BJ (cell line): ENCODE measurements around the gene NPIPB8. TPM values are rescaled to one million over a fixed set of nuclear protein-coding genes. Genes with fewer than 3 reads are reported as not detected.
"Not testable (repeated sequence)": the region's sequence is repeated elsewhere in the genome, so short reads cannot be mapped to it uniquely, and the experiment has no call there.

Experiments
- CTCF ChIA-PET: fragments of 350-600 bp; formaldehyde crosslinking; extraction: SDS; loops from one replicate; lab custom pipeline; 2021; ENCODE audit warnings: antibody characterized with exemption, inconsistent platforms; lab: Yijun Ruan, JAX
- POLR2A ChIA-PET: fragments of 300-600 bp; sonication (Branson Sonifier 250); formaldehyde crosslinking; extraction: SDS; loops from one replicate; lab custom pipeline; 2021; ENCODE audit warnings: antibody characterized with exemption; lab: Charles Lee
- DNase-seq: peaks from one replicate; pipeline ENCODE4 v3.0.0-alpha.2; 2011; ENCODE audit warnings: low read depth
- H3K27me3 ChIP-seq: 2 replicates; pipeline ENCODE4 v1.6.0; 2011; ENCODE audit warnings: low read length; ENCODE audit not compliant: control insufficient read depth, insufficient read depth
- H3K36me3 ChIP-seq: 2 replicates; pipeline ENCODE4 v1.5.1; 2011; ENCODE audit warnings: low read length; ENCODE audit not compliant: control insufficient read depth, insufficient read depth
- H3K4me3 ChIP-seq: 2 replicates; pipeline ENCODE4 v1.5.1; 2011; ENCODE audit warnings: low read depth, mild to moderate bottlenecking, control low read depth, low read length
- polyA minus RNA-seq: library from RNA; depleted of rRNA, polyadenylated mRNA; stranded (reverse); fragments of >200 nt; gene quantifications from 2 replicates; pipeline ENCODE4 v1.2.3, GENCODE V29; 2011; rRNA and poly(A)+ RNA removed
- polyA plus RNA-seq: library from polyadenylated mRNA; depleted of rRNA; stranded (reverse); fragments of >200 nt; gene quantifications from 2 replicates; pipeline ENCODE4 v1.2.3, GENCODE V29; 2011; rRNA removed
- TF ChIP-seq, protein P1 (sequence below): IDR thresholded peaks from 2 replicates; pipeline ENCODE4 v1.5.1; 2011; ENCODE audit warnings: low read depth, mild to moderate bottlenecking, control low read depth, inconsistent platforms, low read length, moderate library complexity; ENCODE audit not compliant: insufficient read depth

Gene NPIPB8
- polyA plus RNA-seq: 0.23 TPM in 1 of 2 replicates, not detected in the other
- not detected in 2 replicates for polyA minus RNA-seq

- H3K4me3 ChIP-seq, POLR2A ChIA-PET, H3K27me3 ChIP-seq, CTCF ChIA-PET, DNase-seq, H3K36me3 ChIP-seq: not testable (repeated sequence)
Measured at GRCh38 chr16:28637765-28638164, at the start of gene NPIPB8. TSS of gene NPIPB8 (plus strand) at chr16:28638065. CDS start at chr16:28638361, 296 bp downstream.

DNA sequence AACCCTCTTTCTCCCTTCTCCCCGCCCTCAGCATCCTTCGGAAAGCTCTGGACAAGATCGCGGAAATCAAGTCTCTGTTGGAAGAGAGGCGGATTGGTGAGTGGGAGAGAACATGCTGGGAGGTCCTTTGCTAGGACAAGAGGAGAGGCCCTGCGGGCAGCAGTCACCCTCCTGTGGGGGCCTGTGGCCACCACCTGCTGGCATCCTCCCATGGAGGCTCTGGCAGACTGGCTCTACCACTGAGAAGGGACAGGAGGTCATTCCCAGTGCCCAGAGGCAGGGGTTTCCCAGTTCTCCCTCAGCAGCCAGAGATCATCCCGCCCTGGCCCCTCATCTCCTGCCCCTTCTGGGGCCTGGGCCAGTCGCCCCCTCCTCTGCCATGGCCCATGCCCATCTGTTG is 48.8 kb upstream of the NPIPB8 start:
- DNase-seq: no peak
- Histone ChIP-seq H3K27me3 (no peaks in the 10 kb centered on the region), H3K36me3 (peaks cover 7% of the 10 kb centered on the region), H3K4me3 (no peak overlapping the region)
- CTCF ChIA-PET: no interaction called here
- POLR2A ChIA-PET: no interaction called here
- TF ChIP-seq, protein P1, sequence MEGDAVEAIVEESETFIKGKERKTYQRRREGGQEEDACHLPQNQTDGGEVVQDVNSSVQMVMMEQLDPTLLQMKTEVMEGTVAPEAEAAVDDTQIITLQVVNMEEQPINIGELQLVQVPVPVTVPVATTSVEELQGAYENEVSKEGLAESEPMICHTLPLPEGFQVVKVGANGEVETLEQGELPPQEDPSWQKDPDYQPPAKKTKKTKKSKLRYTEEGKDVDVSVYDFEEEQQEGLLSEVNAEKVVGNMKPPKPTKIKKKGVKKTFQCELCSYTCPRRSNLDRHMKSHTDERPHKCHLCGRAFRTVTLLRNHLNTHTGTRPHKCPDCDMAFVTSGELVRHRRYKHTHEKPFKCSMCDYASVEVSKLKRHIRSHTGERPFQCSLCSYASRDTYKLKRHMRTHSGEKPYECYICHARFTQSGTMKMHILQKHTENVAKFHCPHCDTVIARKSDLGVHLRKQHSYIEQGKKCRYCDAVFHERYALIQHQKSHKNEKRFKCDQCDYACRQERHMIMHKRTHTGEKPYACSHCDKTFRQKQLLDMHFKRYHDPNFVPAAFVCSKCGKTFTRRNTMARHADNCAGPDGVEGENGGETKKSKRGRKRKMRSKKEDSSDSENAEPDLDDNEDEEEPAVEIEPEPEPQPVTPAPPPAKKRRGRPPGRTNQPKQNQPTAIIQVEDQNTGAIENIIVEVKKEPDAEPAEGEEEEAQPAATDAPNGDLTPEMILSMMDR: no peak

- POLR2A ChIA-PET: no interaction called here
- CTCF ChIA-PET: no interaction called here
Measured at GRCh38 chr16:28589930-28590329, 47.9 kb upstream of the NPIPB8 start.

GRCh38 chr16:28590384-28591340 is 47.2 kb upstream of the NPIPB8 start:
- ChIA-PET CTCF (no interaction called here), POLR2A (no interaction called here)

More at GRCh38 chr16:28589930-28590329, 47.9 kb upstream of the NPIPB8 start:
- TF ChIP-seq, protein P1: no peak
- no peaks in the 10 kb centered on the region for H3K27me3 ChIP-seq
- DNase-seq: no peak
- peaks cover 7% of the 10 kb centered on the region for H3K36me3 ChIP-seq
- no peak overlapping the region for H3K4me3 ChIP-seq

GRCh38 chr16:28591355-28591754 is 46.5 kb upstream of the NPIPB8 start:
- ChIA-PET CTCF (no interaction called here), POLR2A (no interaction called here)
- TF ChIP-seq, protein P1: no peak
- H3K36me3 ChIP-seq: peaks cover 7% of the 10 kb centered on the region
- H3K4me3 ChIP-seq: no peak overlapping the region
- no peak for DNase-seq
- no peaks in the 10 kb centered on the region for H3K27me3 ChIP-seq

More at GRCh38 chr16:28590384-28591340, 47.2 kb upstream of the NPIPB8 start:
- Histone ChIP-seq H3K36me3 (peaks cover 7% of the 10 kb centered on the region), H3K4me3 (no peak overlapping the region), H3K27me3 (no peaks in the 10 kb centered on the region)
- TF ChIP-seq, protein P1: no peak
- no peak for DNase-seq
